Suppressor macrophage treated with lipopolysaccharide for 1 hour (primary cell): Measurements from ENCODE around the gene RAI1.
A peak's percentile ranks its signal among the peaks of the same experiment; 100 is the strongest.
"Not testable (repeated sequence)": the region's sequence is repeated elsewhere in the genome, so short reads cannot be mapped to it uniquely, and the experiment has no call there.

Experiments
- DNase-seq, 3 donors: peaks; one replicate each; pipeline ENCODE4 v3.0.0-alpha.2; 2020 to 2022

RAI1 gene, protein sequence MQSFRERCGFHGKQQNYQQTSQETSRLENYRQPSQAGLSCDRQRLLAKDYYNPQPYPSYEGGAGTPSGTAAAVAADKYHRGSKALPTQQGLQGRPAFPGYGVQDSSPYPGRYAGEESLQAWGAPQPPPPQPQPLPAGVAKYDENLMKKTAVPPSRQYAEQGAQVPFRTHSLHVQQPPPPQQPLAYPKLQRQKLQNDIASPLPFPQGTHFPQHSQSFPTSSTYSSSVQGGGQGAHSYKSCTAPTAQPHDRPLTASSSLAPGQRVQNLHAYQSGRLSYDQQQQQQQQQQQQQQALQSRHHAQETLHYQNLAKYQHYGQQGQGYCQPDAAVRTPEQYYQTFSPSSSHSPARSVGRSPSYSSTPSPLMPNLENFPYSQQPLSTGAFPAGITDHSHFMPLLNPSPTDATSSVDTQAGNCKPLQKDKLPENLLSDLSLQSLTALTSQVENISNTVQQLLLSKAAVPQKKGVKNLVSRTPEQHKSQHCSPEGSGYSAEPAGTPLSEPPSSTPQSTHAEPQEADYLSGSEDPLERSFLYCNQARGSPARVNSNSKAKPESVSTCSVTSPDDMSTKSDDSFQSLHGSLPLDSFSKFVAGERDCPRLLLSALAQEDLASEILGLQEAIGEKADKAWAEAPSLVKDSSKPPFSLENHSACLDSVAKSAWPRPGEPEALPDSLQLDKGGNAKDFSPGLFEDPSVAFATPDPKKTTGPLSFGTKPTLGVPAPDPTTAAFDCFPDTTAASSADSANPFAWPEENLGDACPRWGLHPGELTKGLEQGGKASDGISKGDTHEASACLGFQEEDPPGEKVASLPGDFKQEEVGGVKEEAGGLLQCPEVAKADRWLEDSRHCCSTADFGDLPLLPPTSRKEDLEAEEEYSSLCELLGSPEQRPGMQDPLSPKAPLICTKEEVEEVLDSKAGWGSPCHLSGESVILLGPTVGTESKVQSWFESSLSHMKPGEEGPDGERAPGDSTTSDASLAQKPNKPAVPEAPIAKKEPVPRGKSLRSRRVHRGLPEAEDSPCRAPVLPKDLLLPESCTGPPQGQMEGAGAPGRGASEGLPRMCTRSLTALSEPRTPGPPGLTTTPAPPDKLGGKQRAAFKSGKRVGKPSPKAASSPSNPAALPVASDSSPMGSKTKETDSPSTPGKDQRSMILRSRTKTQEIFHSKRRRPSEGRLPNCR (N-terminal part only)

DNA sequence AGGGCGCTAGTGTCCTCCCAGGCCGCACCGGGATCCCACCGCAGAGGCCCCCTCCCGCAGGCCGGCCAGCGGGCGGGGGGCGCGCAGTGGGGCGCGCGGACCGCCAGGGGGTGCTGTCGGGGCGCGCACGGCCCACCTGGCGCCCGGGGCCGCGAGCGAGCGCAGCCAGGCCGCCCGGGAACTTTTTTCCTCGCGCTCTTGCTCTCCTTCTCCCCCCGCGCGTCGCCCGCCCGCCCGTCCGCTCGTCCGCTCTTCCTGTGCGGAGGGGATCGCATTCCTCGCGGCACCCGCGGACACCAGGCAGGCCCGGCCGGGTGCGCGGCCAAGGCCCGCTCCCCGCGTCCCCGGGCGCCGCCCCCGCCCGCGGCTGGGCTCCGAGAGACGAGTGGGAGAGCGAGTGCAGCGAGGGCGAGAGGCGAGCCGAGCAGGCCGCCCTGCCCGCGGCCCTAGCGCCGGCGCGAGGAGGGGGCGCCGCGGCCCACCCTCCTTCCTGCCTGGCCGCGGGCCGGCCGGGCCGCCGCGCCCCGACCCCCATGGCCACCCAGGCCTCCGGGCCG lies at the start of gene RAI1:
RAI1 (plus strand) TSS at position 272 of the 557 bp plus-strand sequence. CDS start 111,491 bp downstream, outside the sequence.
- peak; percentile 78 to 92 (median 84) for DNase-seq

DNA sequence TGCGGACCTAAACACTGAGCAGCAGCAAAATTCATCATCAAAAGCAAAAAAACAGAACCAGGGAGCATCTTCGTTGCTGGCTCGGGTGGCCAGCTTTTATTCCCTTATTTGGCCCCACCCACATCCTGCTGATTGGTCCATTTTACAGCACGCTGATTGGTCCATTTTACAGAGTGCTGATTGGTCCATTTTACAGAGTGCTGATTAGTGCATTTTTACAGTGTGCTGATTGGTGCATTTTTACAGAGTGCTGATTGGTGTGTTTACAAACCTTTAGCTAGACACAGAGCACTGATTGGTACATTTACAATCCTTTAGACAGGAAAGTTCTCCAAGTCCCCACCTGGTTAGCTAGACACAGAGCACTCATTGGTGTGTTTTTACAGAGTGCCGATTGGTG lies 48.6 kb upstream of the RAI1 start:
- not testable (repeated sequence) for DNase-seq

DNA sequence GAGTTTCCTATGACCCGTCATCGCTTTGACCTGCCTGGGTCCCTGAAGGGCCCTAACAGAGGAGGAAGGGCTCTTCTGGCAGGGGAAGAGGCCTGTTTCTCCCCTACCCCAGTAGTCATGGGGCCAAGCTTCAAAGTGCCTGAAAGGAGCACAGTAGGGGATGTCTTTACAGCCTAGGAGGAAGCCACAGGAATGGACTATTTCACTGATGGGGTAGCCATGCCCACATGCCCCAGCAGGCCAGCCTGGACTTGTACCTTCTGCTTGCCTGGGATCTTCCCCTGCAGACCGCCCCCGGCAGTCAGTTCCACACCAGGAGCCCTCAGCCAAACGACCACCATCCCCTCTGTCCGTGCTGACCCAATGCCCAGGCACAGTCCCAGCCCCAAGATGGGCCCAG lies 47.9 kb upstream of the RAI1 start:
- no peak for DNase-seq

DNA sequence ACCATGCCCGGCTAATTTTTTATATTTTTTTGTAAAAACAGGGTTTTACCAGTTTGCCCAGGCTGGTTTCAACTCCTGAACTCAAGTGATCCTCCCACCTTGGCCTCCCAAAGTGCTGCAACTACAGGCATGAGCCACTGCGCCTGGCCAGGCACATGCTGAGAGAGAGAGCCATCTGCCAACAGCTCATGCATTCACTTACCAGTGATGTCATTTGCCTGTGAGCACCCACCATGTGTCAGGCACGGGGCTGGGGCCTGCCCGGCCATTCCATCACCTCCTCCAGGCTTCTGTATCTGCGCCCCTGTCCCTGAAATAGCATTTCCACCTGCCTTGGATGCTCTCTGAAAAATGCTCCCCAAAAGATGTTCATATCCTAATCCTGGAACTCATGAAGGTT lies 46.1 kb upstream of the RAI1 start:
- DNase-seq: no peak

DNA sequence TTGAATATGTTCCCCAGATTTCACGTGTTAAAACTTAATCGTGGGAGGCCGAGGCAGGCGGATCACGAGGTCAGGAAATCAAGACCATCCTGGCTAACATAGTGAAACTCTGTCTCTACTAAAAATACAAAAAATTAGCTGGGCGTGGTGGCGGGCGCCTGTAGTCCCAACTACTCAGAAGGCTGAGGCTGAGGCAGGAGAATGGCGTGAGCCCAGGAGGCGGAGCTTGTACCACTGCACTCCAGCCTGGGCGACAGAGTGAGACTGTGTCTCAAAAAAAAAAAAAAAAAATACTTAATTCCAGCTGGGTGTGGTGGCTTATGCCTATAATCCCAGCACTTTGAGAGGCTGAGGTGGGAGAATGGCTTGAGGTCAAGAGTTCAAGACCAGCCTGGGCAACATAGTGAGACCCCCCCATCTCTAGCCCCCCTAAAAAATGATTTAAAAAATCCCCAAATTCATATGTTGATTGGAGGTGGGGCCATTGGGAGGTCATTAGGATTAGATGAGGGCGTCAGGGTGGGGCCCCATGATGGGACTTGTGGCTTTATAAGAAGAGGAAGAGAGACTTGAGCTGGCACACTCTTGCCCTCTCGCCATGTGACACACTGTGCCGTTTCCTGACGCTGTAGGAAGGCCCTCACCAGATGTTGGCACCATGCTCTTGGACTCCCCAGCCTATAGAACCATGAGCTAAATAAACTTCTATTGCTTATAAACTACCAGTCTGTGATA lies 45.6 kb upstream of the RAI1 start:
- DNase-seq: peak in 2 of 3 donors; percentile 25 to 43

DNA sequence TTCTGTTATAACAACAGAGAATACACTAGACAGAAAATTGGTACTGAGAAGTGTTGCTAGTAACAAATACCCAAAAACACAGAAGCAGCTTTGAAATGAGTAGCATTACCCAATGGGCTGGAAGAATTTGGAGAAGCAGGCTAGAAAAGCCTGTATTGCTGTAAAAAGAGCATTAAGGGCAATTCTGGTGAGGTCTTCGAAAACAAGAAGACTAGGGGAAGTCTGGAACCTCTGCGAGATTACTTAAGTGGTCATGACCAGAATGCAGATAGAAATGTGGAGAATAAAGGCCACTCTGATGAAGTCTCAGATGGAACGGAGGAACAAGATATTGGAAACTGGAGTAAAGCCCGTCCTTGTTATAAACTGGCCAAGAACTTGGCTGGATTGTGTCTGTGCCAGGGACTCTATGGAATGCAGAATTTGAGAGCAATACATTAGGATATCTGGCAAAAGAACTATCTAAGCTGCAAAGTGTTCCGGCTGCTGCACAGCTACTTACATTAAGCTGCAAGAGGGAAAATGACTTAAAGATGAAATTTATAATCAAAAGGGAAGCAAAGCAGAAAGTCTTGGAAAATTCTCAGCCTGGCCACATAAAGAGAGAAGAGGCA lies 44.9 kb upstream of the RAI1 start:
- no peak for DNase-seq

DNA sequence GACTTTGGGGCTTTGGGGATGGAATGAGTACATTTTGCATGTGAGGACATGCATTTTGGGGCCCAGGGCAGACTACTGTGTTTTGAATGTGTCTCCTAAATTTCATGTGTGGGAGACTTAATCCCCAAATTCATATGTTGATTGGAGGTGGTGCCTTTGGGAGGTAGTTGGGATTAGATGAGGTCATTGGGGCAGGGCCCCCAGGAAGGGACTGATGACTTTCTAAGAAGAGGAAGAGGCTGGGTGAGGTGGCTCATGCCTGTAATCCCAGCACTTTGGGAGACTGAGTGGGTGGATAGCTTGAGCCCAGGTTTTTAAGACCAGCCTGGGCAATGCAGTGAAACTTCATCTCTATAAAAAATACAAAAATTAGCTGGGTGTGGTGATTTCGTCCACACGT lies 42.8 kb upstream of the RAI1 start:
- peak; percentile 21 to 46 (median 31) for DNase-seq

DNA sequence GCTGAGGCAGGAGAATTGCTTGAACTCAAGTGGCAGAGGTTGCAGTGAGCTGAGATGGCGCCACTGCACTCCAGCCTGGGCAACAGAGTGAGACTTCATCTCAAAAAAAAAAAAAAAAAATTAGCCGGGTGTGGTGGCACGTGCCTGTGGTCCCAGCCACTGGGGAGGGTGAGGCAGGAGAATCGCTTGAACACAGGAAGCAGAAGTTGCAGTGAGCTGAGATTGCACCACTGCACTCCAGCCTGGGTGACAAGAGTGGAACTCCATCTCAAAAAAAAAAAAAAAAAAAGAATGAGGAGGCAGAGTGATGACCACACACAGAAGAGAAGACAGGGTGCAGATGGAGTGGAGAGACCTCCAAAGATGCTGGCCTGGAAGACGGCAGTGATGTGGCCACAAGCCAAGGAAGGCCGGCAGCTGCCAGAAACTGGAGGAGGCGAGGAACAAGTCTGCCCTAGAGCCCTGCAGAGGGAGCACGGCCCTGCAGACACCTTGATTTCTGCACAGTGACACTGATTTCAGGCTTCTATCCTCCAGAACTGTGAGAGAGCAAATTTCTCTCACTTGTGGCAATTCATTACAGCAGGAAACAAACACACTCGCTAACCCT lies 41.5 kb upstream of the RAI1 start:
- peak; percentile 29 to 43 (median 40) for DNase-seq

DNA sequence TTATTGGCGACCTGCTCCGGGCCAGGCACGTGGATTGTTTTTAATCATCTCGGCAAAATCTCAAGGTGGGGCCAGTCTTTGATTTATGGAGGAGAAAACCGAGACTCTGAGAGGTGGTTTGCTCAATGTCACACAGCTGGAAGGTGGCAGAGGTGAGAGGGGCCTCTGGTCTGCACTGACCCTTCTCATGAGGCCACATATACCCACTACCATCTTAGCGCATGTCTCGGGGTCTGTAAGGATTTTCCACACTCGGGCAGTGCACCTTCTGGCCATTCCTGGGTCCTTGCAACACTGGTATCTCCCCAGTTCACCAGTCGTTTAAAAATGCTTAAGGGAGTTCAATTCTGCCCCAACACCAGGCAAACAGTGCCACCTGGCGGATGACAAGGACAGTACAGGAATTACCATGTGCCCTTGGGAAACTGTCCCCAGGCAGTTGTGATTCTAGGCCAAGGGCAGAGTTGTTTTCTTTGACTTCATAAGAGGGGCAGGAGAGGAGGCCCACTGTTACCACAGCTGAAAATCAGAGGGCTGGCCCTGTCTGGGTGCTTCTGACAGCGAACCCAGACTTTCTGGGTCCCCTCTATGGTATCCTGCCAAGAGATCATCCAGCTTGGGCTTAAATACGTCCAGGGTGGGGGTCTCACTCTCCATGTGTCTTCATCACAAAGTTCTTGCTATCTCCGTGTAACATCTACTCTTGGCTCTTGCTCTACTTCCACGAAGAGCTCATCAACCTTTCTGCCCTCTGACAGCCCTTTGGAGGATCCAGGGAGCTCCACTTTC lies 39.4 kb upstream of the RAI1 start:
- DNase-seq: peak; percentile 86 to 90 (median 87)

DNA sequence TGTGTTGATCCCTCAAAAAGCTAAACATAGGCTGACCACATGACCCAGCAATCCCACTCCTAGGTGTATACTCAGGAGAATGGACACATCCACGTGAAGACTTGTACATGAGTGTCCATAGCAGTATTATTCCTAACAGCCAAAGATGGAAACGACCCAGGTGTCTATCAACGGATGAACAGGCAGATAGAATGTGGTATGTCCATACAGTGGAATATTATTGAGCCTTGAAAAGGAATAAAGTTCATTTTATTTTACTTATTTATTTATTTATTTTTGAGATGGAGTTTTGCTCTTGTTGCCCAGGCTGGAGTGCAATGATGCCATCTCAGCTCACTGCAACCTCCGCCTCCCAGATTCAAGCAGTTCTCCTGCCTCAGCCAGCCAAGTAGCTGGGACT lies 36.1 kb upstream of the RAI1 start:
- DNase-seq: not testable (repeated sequence)

DNA sequence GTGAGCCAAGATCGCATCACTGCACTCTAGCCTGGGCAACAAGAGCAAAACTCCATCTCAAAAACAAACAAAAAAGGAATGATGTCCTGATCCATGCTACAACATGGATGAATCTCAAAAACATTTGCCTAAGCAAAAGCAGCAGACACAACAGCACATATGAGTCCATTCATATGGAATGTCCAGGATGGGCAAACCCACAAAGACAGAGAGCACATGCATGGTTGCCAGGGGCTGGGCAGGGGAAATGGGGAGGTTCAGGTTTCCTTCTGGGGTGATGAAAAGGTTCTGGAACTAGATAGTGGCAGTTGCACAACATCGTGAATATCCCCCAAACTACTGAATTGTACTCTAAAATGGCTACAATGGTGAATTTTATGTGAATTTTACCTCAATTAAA lies 35.3 kb upstream of the RAI1 start:
- no peak for DNase-seq

DNA sequence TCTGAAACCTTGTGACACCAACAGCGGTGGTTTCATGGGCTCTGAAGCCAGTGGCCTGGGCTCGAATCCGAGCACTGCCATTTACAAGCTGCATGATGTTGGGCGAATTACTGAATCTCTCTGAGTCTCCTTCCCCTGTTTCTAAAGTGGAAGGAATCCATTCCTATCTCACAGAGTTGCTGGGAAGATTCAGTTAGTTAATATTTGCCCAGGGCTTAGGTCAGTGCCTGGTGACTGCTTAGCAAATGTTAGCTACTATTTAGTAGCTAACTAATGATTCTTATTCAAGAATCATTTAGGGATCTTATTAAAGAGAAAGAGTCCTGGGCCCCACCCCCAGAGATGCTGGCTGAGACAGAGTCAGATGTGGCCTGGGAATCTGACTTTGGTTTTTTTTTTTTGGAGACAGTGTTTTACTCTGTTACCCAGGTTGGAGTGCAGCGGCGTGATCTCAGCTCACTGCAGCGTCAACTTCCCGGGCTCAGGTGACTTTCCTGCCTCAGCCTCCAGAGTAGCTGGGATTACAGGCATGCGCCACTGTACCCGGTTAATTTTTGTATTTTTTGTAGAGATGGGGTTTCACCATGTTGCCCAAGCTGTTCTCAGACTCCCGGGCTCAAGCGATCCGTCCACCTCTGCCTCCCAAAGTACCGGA lies 33.6 kb upstream of the RAI1 start:
- DNase-seq: no peak

DNA sequence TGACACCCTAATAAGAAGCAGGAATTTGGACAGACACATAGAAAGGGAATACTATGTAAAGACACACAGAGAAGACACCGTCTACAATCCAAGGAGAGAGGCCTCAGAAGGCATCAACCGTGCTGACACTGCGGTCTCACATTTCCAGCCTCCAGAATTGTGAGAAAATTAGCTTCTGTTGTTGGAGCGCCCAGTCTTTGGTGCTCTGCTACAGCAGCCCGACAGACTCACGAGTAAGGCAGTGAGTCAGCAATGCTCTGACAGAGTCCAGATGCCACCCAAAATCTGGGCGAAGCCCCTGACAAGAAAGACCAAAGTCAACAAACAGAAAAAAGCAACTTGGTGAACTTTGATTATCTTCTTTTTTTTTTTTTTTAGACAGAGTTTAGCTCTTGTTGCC lies 32.5 kb upstream of the RAI1 start:
- DNase-seq: no peak

DNA sequence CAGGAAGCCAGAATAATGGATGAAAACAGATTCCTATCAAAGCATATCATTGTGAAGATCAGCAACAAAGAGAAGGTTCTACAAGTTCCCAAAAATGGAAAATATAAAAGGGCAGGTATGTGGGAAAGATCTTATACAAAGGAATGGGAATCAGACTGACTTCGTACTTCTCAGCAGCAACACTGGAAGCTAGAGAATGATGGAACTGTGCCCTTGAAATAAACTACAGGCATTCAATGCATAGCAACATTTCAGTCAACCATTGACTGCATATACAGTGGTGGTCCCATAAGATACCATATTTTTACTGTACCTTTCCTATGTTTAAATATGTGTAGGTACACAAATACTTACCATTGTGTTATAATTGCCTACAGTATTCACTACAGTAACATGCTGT lies 30.3 kb upstream of the RAI1 start:
- DNase-seq: no peak

DNA sequence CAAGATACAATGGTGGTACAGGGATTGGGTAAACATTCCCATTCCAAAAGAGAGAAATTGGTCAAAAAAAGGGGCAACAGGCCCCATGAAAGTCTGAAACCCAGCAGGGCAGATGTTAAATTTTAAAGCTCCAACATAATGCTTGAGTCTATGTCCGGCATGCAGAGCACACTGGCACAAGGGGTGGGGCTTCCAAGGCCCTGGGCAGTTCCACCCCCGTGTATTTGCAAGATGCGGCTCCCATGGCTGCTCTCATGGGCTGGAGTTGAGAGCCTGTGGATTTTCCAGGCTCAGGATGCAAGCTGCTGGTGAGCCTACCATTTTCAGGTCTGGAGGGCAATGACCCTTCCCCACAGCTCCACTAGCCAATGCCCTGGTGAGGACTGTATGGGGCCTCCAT lies 27.9 kb upstream of the RAI1 start:
- no peak for DNase-seq

DNA sequence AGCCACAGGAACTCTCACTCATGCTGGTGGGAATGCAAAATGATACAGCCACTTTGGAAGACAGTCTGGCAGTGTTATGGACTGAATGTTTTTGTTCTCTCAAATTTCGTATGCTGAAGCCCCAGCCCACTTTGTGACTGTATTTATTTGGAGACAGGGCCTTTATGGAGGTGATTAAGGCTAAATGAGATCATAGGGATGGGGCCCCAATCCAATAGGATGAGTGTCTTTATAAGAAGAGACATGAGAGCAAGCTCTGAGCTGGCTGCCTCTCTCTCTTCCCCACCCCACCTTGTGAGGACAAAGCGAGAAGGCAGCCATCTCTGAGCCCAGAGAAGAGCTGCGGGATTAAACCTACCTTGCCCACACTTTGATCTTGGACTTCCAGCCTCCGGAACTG lies 21.9 kb upstream of the RAI1 start:
- no peak for DNase-seq

DNA sequence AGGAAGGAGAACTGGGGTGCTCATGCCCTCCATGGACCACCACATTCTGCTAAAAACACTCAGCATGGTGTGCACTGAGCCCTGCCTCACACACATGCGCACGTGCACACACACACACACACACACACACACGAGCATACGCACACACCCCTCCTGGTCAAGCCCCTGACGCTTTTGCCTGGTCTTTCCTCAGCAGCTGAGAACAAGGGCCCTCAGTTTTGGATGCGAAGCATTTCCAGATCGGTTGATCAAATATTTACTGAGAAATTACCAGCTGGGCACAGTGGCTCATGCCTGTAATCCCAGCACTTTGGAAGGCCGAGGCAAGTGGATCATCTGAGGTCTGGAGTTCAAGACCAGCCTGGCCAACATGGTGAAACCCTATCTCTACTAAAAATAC lies 20.1 kb upstream of the RAI1 start:
- no peak for DNase-seq

DNA sequence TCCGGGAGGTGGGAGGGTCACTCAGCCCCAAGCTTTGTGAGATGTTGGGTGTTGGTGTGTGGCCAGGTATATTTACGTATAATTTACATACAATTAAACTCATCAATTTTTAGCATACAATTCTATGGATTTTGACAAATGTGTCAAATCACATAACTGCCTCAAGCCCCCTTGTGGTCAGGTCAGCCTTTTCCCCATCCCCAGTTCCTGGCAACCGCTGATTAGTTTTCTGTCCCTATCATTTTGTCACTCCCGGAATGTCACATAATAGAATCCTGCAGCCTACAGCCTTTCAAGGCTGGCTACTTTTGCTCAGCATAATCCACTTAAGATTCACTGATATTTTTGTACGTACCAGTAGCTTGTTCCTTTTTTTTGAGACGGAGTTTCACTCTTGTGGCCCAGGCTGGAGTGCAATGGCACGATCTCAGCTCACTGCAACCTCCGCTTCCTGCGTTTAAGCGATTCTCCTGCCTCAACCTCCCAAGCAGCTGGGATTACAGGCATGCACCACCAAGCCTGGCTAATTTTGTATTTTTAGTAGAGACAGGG lies 19.3 kb upstream of the RAI1 start:
- peak in 2 of 3 donors; percentile 30 to 35 for DNase-seq
